Lung (tissue), 12 donors: ENCODE measurements around the gene PEX5L. TPM values are rescaled to one million over a fixed set of nuclear protein-coding genes. Genes with fewer than 3 reads are reported as not detected.

Experiments used
- ATAC-seq: fragments of 200-7000 bp; cut with Tn5 transposase; one replicate; pipeline ENCODE4 v1.9.1; 2020; ENCODE audit warnings: moderate number of reproducible peaks; ENCODE audit not compliant: insufficient read depth, low FRiP score
- DNase-seq, 3 donors: peaks; one replicate each; pipeline ENCODE4 v3.0.0-alpha.2; 2013 to 2017
- H3K27ac ChIP-seq, 2 donors: one replicate each; pipeline ENCODE4 v1.5.1; 2013; ENCODE audit warnings: mild to moderate bottlenecking in 2 of 2, moderate library complexity in 2 of 2, control low read depth in 1 of 2, inconsistent platforms in 1 of 2, low read depth in 1 of 2, low read length in 1 of 2
- H3K27me3 ChIP-seq, 3 donors: one replicate each; pipeline ENCODE4 v1.5.1; 2013; ENCODE audit warnings: low read length in 2 of 3; ENCODE audit not compliant: control insufficient read depth in 3 of 3, insufficient read depth in 3 of 3
- H3K36me3 ChIP-seq, 4 donors: one replicate each; pipeline ENCODE4 v1.5.1; 2013; ENCODE audit warnings: low read length in 4 of 4, mild to moderate bottlenecking in 1 of 4, moderate library complexity in 1 of 4; ENCODE audit not compliant: control insufficient read depth in 4 of 4, insufficient read depth in 4 of 4
- H3K4me1 ChIP-seq, 5 donors: one replicate each; pipeline ENCODE4 v1.5.1; 2013; ENCODE audit warnings: low read length in 5 of 5, mild to moderate bottlenecking in 2 of 5, moderate library complexity in 1 of 5; ENCODE audit not compliant: control insufficient read depth in 5 of 5, insufficient read depth in 5 of 5
- H3K4me3 ChIP-seq: one replicate; pipeline ENCODE4 v1.5.1; 2013; ENCODE audit warnings: mild to moderate bottlenecking, control low read depth, moderate library complexity
- H3K9ac ChIP-seq, 2 donors: one replicate each; pipeline ENCODE4 v1.5.1; 2013; ENCODE audit warnings: low read length in 2 of 2, control low read depth in 1 of 2; ENCODE audit not compliant: insufficient read depth in 1 of 2
- H3K9me3 ChIP-seq, 4 donors: one replicate each; pipeline ENCODE4 v1.5.1; 2013; ENCODE audit warnings: low read length in 3 of 4, mild to moderate bottlenecking in 1 of 4, moderate library complexity in 1 of 4; ENCODE audit not compliant: control insufficient read depth in 4 of 4, insufficient read depth in 3 of 4
- WGBS, 2 donors: extraction: QIAGEN DNeasy Blood & Tissue Kit; methylation state at CpG; one replicate each; pipeline ENCODE4 v1.1.7; 2013; 5-methylcytosine and 5-hydroxymethylcytosine counted together
- polyA plus RNA-seq, 2 donors: library from polyadenylated mRNA; stranded (reverse); fragments of 200-250 nt; gene quantifications; one replicate each; pipeline ENCODE4 v1.2.1, GENCODE V29; 2013
- total RNA-seq, 2 donors: library from RNA; depleted of rRNA in 1 of 2; stranded (reverse); fragments of >200 nt in 1 of 2; gene quantifications; one replicate each; pipeline ENCODE4 v1.2.1, GENCODE V29; 2014 to 2021
- TF ChIP-seq, protein P1 (sequence below): IDR thresholded peaks from 2 replicates; pipeline ENCODE4 v1.5.1; 2012; ENCODE audit warnings: mild to moderate bottlenecking; ENCODE audit errors: control extremely low read depth, extremely low read depth
- donor health status: control.
- donor health status: control.
- donor health status: Bipolar disorder and iron deficiency.
- donor health status: healthy.
- donor health status: DM: yes; HTN: yes; CAD: no.

The PEX5L gene
- total and polyA plus RNA-seq, 4 donors: 0.02 to 0.80 (median 0.09) TPM

DNA sequence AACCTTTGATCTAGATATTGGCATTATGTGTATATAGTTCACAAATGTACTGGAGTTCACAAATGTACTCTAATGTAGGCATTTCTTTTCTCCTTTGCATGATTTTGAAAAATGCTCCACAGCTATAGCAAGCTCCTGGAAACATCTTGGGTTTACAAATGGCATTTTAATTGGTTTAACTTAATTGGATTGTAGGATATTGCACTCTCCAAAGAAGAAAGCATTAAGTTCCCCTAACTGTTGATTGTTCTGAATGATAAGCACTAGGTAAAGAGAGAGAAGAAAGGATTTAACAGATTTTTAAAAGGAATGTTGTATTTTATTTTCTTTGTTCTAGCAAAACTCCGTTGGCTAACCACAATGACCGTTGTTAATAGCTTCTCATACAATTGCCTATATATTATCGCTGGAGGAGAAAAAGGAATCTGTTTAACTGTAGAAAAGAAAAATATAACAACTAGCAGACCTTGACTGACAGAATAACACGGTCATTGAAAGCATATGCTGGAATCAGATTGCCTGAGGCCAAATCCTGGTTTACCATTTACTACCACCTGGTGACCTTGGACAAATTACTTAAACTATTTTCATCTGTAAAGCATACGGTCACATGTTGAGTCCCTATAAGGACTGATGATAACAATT is 170.8 kb downstream of the PEX5L start:
- no peaks in the 10 kb centered on the region for H3K4me1 ChIP-seq
- no peak overlapping the region for H3K27ac ChIP-seq
- H3K36me3 ChIP-seq: no peaks in the 10 kb centered on the region
- H3K9ac ChIP-seq: no peak overlapping the region
- no peaks in the 10 kb centered on the region for H3K9me3 ChIP-seq
- TF ChIP-seq, protein P1, sequence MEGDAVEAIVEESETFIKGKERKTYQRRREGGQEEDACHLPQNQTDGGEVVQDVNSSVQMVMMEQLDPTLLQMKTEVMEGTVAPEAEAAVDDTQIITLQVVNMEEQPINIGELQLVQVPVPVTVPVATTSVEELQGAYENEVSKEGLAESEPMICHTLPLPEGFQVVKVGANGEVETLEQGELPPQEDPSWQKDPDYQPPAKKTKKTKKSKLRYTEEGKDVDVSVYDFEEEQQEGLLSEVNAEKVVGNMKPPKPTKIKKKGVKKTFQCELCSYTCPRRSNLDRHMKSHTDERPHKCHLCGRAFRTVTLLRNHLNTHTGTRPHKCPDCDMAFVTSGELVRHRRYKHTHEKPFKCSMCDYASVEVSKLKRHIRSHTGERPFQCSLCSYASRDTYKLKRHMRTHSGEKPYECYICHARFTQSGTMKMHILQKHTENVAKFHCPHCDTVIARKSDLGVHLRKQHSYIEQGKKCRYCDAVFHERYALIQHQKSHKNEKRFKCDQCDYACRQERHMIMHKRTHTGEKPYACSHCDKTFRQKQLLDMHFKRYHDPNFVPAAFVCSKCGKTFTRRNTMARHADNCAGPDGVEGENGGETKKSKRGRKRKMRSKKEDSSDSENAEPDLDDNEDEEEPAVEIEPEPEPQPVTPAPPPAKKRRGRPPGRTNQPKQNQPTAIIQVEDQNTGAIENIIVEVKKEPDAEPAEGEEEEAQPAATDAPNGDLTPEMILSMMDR: no peak
- WGBS, 2 donors: 65% methylated on average over 5 of the region's 5 CpGs
- H3K4me3 ChIP-seq: no peak overlapping the region
- ATAC-seq: no peak
- no peaks in the 10 kb centered on the region for H3K27me3 ChIP-seq
- DNase-seq: no peak

DNA sequence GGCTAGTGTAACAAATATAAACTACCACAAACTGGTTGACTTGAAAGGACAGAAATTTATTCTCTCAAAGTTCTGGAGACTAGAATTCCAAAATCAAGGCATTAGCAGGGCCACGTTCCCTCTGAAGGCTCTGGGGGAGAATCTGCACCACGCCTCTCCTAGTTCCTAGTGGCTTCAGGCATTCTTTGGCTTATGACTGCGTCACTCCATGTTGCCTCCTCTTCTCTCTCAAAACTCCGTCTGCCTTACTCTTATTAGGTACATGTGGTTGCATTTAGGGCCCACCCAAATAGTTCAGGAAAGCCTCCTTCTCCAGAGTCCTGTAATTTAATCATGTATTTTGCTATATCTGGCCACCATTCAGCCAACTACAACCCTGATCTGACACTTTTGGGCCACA is 174.8 kb downstream of the PEX5L start:
- ATAC-seq (no peak), DNase-seq (no peak)
- Histone ChIP-seq H3K9me3 (no peaks in the 10 kb centered on the region), H3K27me3 (no peaks in the 10 kb centered on the region), H3K9ac (no peak overlapping the region), H3K4me3 (no peak overlapping the region), H3K27ac (no peak overlapping the region), H3K36me3 (no peaks in the 10 kb centered on the region), H3K4me1 (no peaks in the 10 kb centered on the region)
- 88 to 90% methylated on average over 4 of the region's 4 CpGs for WGBS, 2 donors
- TF ChIP-seq, protein P1: no peak

DNA sequence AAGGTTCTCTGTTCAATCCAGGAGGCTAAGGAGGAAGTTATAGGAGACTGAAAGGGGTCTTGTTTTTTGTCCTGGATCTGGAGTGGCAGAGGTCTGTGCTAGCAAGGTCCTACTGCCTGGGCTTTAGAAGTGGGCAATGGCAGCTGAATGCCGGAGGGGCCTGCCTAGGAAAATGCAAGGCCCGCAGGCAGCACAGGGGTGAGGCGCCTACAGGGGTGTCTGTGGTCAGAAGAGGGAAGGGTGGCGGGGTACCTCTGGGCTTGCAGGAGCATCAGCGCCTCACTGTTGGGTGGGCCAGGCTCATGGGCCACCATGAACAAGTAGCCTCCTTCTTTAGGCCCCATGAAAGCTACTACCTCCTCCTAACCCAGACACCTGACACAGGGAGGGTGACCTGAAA is 175.4 kb downstream of the PEX5L start:
- TF ChIP-seq, protein P1: no peak
- Histone ChIP-seq H3K9me3 (no peaks in the 10 kb centered on the region), H3K27ac (no peak overlapping the region), H3K36me3 (no peaks in the 10 kb centered on the region), H3K9ac (no peak overlapping the region), H3K4me1 (no peaks in the 10 kb centered on the region), H3K4me3 (no peak overlapping the region), H3K27me3 (no peaks in the 10 kb centered on the region)
- DNase-seq: no peak
- WGBS, 2 donors: 92 to 95% methylated on average over 5 of the region's 5 CpGs
- no peak for ATAC-seq
